ENCODE data around the gene CFAP20. TPM values are rescaled to one million over a fixed set of nuclear protein-coding genes. Genes with fewer than 3 reads are reported as not detected.

CFAP20 gene
- total RNA-seq, 4 donors from 2014 or later, result 34.8 to 90.2 (median 57.7) TPM

DNA sequence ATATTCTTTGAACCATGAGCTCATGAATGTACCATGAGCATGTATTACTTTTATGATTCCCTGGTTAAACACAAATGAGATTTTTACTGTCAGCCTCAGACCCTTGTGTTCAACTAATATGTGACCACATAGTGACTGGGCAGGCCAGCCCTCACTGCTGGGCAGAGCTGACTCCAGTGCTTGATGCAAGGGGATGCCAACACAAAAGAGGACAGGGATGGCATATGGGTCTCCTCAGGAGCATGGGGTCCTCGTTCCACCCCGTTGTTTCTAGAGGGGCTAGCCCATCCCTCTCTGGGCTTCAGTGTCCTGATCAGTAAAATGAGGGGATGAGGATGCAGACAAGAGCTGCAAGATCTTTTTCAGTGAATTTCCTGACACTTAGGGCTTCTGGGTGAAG, 19.3 kb downstream of the CFAP20 start:
- H3K36me3 ChIP-seq, result peaks cover 17 to 20% of the 10 kb centered on the region in 2 donors
- TF ChIP-seq, protein P1, sequence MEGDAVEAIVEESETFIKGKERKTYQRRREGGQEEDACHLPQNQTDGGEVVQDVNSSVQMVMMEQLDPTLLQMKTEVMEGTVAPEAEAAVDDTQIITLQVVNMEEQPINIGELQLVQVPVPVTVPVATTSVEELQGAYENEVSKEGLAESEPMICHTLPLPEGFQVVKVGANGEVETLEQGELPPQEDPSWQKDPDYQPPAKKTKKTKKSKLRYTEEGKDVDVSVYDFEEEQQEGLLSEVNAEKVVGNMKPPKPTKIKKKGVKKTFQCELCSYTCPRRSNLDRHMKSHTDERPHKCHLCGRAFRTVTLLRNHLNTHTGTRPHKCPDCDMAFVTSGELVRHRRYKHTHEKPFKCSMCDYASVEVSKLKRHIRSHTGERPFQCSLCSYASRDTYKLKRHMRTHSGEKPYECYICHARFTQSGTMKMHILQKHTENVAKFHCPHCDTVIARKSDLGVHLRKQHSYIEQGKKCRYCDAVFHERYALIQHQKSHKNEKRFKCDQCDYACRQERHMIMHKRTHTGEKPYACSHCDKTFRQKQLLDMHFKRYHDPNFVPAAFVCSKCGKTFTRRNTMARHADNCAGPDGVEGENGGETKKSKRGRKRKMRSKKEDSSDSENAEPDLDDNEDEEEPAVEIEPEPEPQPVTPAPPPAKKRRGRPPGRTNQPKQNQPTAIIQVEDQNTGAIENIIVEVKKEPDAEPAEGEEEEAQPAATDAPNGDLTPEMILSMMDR (IDR thresholded peaks at IDR 0.05), result no peak
- TF ChIP-seq POLR2A (IDR thresholded peaks at IDR 0.05), result no peak
- no peak for DNase-seq
- H3K27me3 ChIP-seq, result no peaks in the 10 kb centered on the region
- no peaks in the 10 kb centered on the region for H3K9me3 ChIP-seq
- H3K4me1 ChIP-seq, result no peaks in the 10 kb centered on the region
- intact Hi-C loops (cut with DNase I), result loop anchor here (10.0 kb wide), 1 partner anchor 205 kb away; no protein-coding TSS in a partner anchor
- no peak overlapping the region for H3K4me3 ChIP-seq (replicated peaks in 1 of 3)
- 94% methylated on average over 2 of the region's 2 CpGs; no CpG with 5 or more reads in 1 of the 2 donors for WGBS, 2 donors
- no peak overlapping the region for H3K27ac ChIP-seq

DNA sequence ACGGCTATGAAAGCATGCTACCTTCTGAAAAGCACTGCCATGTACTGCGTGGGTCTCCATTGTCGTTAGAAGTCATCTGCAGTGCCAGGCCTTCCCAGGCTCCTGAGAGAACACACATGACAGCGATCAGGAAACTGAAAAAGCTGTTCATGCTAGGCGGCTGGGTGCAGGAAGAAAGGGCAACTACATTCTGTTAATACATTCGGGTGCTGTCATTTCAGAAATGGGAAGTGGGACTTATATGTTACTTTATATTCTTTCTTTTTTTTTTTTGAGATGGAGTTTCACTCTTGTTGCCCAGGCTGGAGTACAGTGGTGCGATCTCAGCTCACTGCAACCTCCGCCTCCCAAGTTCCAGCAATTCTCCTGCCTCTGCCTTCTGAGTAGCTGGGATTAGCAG, 19.9 kb downstream of the CFAP20 start:
- Histone ChIP-seq H3K36me3 (peaks cover 12 to 14% of the 10 kb centered on the region in 2 donors), H3K9me3 (no peaks in the 10 kb centered on the region), H3K27ac (no peak overlapping the region), H3K4me3 (replicated peaks in 1 of 3) (no peak overlapping the region), H3K27me3 (no peaks in the 10 kb centered on the region), H3K4me1 (no peaks in the 10 kb centered on the region)
- DNase-seq, result no peak
- intact Hi-C loops (cut with DNase I), result loop anchor here (10.0 kb wide), 1 partner anchor 205 kb away; no protein-coding TSS in a partner anchor
- TF ChIP-seq POLR2A (IDR thresholded peaks at IDR 0.05), result no peak
- TF ChIP-seq, protein P1 (IDR thresholded peaks at IDR 0.05), result no peak
- WGBS, 2 donors, result 77 to 95% methylated on average over 8 of the region's 8 CpGs

DNA sequence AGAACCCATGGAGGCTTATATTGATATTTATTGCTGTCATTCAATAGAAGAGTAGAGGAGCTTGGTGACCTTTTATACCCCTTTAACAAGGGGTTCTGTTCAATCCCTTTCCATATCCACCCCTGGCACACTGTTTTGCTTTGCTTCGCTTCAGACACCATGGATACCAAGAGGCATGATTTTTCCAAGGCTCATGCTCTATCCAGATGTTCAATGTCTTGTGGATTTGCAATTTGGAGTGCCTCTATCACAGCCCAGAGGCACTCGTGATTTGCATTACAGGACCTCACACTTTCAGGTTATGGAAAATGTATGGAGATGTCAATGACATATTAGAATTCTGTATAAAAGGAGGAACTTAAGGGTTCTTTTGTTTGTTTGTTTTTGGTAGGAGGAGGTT, 21.5 kb downstream of the CFAP20 start:
- WGBS, 2 donors, result 88 to 91% methylated on average over 2 of the region's 2 CpGs
- no peak for DNase-seq

DNA sequence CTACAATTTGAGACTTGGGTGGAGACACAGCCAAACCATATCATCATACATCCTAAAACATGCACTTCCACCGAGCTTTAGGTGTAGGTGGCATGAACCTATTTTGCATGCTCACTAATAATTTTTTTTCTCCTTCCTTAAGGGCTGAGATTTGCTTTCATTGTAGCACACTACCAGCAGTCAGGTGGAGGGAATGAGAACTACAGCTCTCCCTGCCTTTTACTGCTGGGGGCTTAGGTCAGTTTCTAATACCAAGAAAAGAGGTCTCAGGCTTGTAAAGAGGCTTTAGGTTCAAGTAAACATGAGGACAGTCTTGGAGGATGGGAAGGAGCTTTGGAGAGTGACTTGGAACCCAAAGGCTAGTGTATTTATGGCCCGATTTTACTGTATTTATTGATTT, 22.0 kb downstream of the CFAP20 start:
- 68 to 77% methylated on average over 2 of the region's 2 CpGs for WGBS, 2 donors

More for the DNA sequence above, 21.5 kb downstream of the CFAP20 start:
- no peaks in the 10 kb centered on the region for H3K36me3 ChIP-seq
- TF ChIP-seq, protein P1 (IDR thresholded peaks at IDR 0.05), result no peak
- TF ChIP-seq POLR2A (IDR thresholded peaks at IDR 0.05), result no peak
- H3K4me3 ChIP-seq (replicated peaks in 1 of 3), result no peak overlapping the region
- no peaks in the 10 kb centered on the region for H3K9me3 ChIP-seq
- no peaks in the 10 kb centered on the region for H3K27me3 ChIP-seq
- no peaks in the 10 kb centered on the region for H3K4me1 ChIP-seq
- intact Hi-C loops (cut with DNase I), result loop anchor here (10.0 kb wide), 1 partner anchor 203 kb away; no protein-coding TSS in a partner anchor
- H3K27ac ChIP-seq, result no peak overlapping the region

DNA sequence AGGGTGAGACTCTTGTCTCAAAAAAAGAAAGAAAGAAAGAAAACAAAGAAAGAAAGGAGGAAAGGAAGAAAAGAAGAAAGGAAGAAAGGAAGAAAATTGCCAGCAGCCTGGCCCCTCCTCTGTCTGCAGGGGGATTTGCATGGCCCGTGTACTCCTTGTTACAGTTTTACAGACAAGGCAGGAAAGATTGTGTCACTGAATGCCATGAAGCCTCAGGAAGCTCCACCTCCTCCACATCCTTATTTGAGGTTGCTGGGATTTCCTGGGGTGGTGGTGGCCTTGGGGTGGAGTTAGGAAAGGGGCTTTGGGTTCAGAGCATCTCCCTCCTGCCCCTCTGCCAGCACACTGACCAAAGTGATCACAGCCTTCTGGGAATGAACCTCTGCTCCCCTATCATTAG, 23.6 kb downstream of the CFAP20 start:
- intact Hi-C loops (cut with DNase I), result loop anchor here (10.0 kb wide), 1 partner anchor 201 kb away; no protein-coding TSS in a partner anchor
- DNase-seq, result no peak
- H3K36me3 ChIP-seq, result no peaks in the 10 kb centered on the region
- no peaks in the 10 kb centered on the region for H3K9me3 ChIP-seq
- TF ChIP-seq POLR2A (IDR thresholded peaks at IDR 0.05), result no peak
- TF ChIP-seq, protein P1 (IDR thresholded peaks at IDR 0.05), result no peak
- WGBS, 2 donors, result 10 to 22% methylated on average over 1 of the region's 1 CpG
- peaks cover 0 to under 1% of the 10 kb centered on the region in 2 donors for H3K4me1 ChIP-seq
- H3K27me3 ChIP-seq, result no peaks in the 10 kb centered on the region
- no peak overlapping the region for H3K4me3 ChIP-seq (replicated peaks in 1 of 3)
- no peak overlapping the region for H3K27ac ChIP-seq

More for the DNA sequence above, 22.0 kb downstream of the CFAP20 start:
- Histone ChIP-seq H3K9me3 (no peaks in the 10 kb centered on the region), H3K36me3 (no peaks in the 10 kb centered on the region), H3K27ac (no peak overlapping the region), H3K4me1 (no peaks in the 10 kb centered on the region), H3K27me3 (no peaks in the 10 kb centered on the region), H3K4me3 (replicated peaks in 1 of 3) (no peak overlapping the region)
- TF ChIP-seq, protein P1 (IDR thresholded peaks at IDR 0.05), result no peak
- DNase-seq, result no peak
- intact Hi-C loops (cut with DNase I), result loop anchor here (10.0 kb wide), 1 partner anchor 202 kb away; no protein-coding TSS in a partner anchor
